ENCODE data around the gene C16orf92.
"Not testable (repeated sequence)": the region's sequence is repeated elsewhere in the genome, so short reads cannot be mapped to it uniquely, and the experiment has no call there.

Gene C16orf92

DNA sequence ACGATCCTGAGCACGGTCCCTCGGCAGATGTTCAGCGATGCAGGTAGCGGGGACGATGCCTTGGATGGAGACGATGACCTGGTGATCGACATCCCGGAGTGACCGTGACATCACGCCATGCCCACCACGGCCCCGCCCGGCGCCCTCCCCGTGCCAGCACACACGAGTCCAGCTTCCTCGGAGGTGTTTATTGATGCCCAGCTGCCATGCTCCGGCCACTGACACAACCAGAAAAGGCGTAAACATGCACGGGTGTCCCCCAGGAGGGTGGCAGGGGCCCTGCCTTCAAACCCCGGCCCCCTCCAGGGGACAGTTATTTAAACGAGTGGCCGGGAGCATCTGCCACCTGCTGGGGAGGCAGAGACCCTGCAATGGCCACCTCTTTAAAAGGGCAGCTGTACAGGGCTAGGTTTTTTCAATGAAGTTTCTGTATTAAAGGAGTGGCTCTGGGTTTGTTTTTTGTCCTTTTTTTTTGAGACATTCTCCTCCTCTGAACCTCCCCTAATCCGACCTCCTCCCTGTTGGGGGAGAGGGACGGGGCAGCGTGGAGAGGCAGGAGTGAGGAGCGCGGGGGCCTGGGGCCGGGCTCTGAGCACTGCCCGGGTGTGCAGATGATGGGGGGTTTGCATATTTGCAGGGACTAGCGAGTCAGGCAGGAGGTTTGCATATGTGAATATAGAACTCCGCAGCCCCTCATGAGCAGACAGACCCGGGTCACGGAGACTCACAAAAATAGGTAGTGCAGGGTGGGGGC, 17.5 kb upstream of the C16orf92 start:
- no peak for DNase-seq

DNA sequence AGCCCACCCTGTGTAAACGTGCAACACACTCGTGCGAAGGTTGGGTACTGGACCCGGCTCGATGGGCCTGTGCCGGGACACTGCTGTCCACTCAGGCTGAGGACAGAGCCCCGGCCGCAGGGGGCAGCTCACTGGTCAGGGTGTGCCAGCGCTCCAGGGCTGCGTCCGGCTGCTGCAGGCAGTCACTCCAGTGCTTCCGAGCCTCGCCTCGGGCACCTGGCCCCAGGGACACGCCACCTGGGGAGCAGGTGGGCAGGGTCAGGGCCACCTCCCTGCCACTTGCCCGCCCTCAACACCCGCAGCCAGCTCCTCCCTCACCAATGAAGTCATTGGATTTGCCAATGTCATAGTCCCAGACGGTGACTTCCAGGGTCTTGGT, 16.9 kb upstream of the C16orf92 start:
- DNase-seq: no peak

DNA sequence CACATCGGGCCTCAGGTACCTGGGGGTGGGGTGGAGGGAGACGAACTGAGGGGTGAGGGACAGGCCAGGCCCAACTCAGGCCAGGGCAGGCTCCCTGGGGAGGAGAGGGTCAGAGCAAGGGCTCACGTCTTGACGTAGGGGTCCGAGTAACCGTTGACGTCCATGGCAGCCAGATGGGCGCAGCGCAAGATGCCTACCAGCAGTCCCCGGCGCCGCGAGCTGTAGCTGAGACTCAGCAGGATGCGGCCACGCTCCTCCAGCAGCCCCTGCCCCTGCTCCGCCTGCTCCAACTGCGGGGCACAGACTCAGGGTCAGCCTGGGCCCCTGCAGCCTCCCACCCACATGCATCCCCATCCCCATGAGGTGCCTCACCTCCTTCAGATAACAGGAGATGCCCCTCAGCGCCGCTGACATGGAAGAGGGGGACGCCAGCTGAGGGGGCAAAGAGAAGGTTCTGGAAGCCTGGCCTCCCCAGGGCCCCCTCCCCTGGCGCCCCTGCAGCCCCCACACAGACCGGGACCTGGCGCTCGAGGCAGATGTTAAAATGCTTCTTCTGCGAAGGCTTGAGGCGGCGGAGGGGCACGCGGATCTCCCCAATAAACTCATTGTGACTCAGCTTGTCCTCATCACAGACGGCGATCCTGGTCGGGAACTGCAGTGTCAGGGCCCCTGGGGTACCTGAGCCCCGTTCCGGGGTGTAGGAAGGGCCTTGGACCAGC, 16.2 kb upstream of the C16orf92 start:
- no peak for DNase-seq

GRCh38 chr16:30007378-30007895, 15.6 kb upstream of the C16orf92 start:
- DNase-seq: no peak

DNA sequence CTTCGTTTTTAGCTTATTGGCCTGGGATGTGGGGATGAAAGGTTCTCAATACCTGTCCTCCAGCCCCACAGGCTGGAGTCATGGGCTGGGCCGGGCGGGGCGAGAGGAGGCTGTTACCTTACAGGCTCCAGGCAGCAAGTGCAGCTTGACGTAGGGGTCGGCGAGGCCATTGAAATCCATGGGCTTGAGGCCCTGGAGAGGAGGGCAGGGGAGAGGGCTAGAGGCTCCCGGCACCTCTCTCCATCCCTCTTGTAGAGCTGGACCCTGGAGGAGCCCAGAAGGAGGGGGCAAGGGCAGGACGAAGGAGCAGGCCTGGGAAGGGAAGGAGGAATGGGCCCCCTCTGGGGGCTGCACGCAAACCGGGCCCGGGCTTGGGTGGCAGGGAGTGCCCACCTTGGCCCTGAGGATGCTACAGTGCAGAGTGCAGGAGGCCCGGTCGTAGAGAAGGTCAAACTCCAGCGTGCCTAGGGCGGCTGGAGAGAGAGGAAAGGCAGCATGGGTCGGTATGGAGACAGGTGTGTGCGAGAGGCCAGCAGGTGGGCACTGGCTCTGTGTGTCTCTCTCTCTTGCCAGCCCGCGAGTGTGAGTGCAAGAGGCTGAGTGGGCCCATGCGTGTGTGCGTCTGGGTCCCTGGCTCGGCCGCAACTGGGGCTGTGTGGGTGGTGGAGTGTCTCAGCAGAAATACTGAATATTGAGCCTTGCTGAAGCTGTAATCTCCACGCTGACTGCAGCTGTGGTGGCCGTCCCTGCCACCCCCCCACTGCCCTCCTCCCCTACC, 13.7 kb upstream of the C16orf92 start:
- no peak for DNase-seq

GRCh38 chr16:30009990-30010843, 12.8 kb upstream of the C16orf92 start:
- DNase-seq: no peak

- DNase-seq: peak; percentile 37
Observed at GRCh38 chr16:30010844-30011713, 11.9 kb upstream of the C16orf92 start, which contains the start of gene DOC2A. TSS of gene DOC2A (minus strand) at chr16:30011027. CDS start at chr16:30010222, 805 bp downstream.

DNA sequence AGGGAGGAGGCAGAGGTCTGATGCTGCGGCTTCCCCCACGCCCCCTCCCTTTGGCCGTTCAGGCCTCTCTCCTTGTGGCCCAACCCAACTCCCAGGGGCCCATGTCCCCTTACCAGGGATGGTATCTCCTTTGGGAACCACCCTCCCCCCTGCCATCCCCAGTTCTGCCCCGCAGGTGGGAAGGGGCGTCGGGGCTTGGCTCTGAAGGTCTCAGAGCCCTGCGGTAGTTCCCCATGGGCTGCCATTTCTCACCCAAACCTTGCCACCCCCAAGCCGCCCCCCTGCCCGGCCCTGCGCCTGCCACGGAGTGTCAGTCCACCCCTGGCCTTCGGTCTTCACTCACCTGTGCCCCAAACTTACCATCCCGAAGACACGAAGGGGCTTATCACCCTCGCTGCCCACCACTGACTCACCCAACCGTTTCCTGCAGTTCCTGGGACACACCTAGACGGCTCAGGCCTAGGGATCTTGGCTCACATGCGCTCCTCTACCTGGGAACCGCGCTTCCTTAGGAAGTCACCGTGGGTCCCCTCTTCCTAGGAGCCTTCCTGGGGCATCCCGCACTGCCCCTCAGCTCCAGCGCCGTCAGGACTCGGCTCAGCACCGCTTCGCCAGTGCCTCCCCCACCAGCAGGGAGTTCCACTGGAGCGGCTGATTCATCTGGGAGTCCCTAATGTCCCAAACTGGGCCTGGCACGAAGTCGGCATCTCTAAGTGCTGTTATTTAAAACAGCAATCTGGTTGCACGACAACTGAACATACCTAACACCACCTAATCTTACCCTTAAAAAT, 11.1 kb upstream of the C16orf92 start:
- no peak for DNase-seq

DNA sequence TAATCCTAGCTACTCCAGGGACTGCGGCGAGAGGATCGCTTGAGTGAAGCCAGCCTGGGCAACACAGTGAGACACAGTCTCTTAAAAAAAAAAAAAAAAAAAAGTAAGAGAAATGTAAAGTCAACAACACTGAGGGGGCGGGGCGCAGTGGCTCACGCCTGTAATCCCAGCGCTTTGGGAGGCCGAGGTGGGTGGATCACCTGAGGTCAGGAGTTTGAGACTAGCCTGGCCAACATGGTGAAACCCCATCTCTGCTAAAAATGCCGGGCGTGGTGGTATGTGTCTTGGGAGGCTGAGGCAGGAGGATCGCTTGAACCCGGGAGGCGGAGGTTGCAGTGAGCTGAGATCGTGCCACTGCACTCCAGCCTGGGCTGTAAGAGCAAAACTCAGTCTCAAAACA, 10.4 kb upstream of the C16orf92 start:
- not testable (repeated sequence) for DNase-seq

DNA sequence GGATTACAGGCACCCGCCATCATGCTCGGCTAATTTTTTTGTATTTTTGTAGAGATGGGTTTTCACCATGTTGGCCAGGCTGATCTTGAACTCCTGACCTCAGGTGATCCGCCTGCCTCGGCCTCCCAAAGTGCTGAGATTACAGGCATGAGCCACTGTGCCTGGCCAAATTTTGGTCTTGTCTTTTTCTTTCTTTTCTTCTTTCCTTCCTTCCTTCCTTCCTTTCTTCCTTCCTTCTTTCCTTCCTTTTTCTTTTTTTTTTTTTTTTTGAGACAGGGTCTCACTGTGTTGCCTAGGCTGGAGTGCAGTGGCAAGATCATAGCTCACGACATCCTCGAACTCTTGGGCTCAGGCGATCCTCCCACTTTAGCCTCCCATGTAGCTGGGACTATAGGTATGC, 7.5 kb upstream of the C16orf92 start:
- DNase-seq: not testable (repeated sequence)

GRCh38 chr16:30016555-30017276, 6.3 kb upstream of the C16orf92 start:
- DNase-seq: no peak

DNA sequence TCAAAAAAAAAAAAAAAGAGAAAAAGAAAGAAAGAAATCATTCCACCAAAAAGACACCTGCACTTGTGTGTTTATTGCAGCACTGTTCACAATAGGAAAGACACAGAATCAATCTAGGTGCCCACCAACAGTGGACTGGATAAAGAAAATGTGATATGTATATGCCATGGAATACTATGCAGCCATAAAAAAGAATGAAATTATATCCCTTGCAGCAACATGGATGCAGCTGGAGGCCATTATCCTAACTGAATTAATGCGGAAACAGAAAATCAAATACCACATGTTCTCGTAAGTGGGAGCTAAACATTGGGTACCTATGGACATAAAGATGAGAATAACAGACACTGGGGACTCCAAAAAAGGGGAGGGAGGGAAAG, 5.7 kb upstream of the C16orf92 start:
- DNase-seq: no peak

GRCh38 chr16:30017937-30018336, 5.1 kb upstream of the C16orf92 start:
- not testable (repeated sequence) for DNase-seq

DNA sequence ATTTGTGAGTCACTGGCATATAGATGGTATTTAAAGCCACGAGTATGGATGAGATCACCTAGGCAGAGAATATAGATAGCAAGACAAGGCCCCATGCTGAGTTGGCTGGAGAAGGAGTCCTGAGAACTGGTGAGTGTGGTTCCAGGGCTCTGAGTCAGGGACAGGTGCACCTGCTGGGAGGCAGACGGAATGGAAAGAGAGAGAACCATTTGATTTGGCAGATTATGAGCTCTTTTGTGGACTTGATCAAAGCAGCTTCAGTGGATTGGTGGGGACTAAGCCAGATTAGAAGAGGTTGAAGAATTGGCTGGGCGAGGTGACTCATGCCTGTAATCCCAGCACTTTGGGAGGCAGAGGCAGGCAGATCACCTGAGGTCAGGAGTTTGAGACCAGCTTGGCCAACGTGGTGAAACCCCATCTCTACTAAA, 4.3 kb upstream of the C16orf92 start:
- DNase-seq: no peak

DNA sequence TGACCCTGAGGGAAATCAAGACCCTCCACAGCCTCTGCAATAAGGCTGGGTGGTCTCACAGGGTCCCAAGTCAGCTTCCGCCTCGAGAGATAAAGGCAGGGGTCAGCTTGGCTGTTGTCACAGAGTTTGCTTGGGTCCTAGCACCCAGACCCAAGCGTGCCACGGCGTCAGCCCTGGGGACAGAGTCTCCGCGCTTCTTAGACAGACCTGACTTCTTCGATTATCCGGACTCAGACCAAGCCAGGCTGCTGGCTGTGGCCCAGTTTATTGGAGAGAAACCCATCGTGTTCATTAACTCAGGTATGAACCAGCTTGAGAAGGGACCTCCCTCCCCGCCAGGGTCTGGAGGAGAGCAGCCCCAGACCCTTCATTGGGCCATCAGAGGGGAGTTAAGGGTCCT, 588 bp downstream of the C16orf92 start:
- DNase-seq: no peak

DNA sequence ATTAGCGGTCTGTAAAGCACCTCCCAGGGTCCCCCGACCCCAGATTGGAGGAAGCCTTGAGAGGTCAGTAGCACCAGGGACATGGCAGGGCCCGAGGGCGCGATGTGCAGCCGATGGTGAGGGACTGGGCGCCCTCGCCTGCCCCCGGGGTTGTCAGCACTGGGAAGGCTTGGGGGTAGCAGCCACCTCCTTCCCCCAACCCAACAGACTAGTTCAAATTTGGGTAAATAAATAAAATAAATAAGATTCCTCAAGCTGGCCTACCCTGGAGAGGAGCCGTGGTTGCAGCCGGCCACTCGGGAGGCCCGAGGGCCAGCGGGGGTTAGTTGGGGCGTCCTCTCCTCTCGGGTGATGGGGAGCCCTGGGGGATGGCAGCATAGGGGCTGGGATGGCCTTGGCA, 1.5 kb downstream of the C16orf92 start:
- no peak for DNase-seq

GRCh38 chr16:30025156-30025555, 2.2 kb downstream of the C16orf92 start:
- DNase-seq: no peak

DNA sequence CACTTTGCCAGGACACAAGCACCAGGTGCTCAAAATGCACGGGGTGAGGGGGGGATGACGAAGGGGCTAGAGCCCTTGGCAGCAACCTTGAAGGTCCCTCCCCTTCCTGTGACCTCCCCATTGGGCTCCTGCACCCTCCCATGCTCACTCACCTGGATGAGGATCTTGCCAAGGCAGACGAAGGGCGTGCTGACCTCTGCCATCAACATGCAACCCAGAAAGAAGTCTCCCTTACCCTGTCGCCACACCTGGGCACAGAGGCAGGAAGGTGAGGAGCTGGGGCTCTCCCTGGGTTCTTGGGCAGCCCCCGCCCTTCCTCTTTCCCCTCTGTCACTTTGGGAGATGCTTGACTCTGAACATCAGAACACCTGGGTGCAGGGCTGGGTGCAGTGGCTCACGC, 2.6 kb downstream of the C16orf92 start:
- no peak for DNase-seq

DNA sequence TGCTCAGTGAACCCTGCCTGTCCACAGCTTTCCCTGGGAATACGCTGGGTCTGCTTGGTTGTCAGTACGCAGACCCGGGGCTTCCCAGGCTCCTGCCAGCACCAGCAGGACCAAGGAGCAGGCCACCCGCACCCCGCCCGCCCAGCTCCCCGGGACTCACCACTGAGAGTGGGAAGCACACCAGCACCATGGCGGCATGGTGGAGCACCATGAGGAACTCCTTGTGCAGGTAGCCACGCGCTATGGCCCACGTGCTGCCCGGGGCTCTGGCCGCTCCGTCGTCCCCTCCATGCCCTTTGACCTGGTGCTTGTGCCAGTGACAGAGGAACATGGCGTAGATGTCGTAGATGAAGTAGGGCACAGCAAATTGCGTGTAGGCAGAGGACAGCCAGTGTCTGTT, 3.5 kb downstream of the C16orf92 start:
- DNase-seq: no peak
